NT2/D1 (cell line): ENCODE data around the gene FKBP15.

ENCODE experiments used
- DNase-seq: peaks from one replicate; pipeline ENCODE4 v3.0.0-alpha.2; 2011; ENCODE audit warnings: low read depth, low spot score
- H3K27me3 ChIP-seq: 2 replicates; pipeline ENCODE4 v1.6.0; 2011; ENCODE audit warnings: mild to moderate bottlenecking; ENCODE audit not compliant: insufficient read length, insufficient read depth
- H3K36me3 ChIP-seq: 2 replicates; pipeline ENCODE4 v1.6.1; 2011; ENCODE audit warnings: mild to moderate bottlenecking, low read length, mixed read lengths; ENCODE audit not compliant: insufficient read depth, insufficient read length
- H3K4me1 ChIP-seq: 2 replicates; pipeline ENCODE4 v1.5.1; 2011; ENCODE audit not compliant: insufficient read depth, insufficient read length
- H3K4me3 ChIP-seq: 2 replicates; pipeline ENCODE4 v1.5.1; 2011; ENCODE audit warnings: low read depth; ENCODE audit not compliant: insufficient read length
- H3K9ac ChIP-seq: 2 replicates; pipeline ENCODE4 v1.6.0; 2011; ENCODE audit warnings: low read depth; ENCODE audit not compliant: insufficient read length
- H3K9me3 ChIP-seq: 2 replicates; pipeline ENCODE4 v1.5.1; 2011; ENCODE audit warnings: mild to moderate bottlenecking, low read length; ENCODE audit not compliant: insufficient read depth
- SUZ12 ChIP-seq: IDR thresholded peaks from 2 replicates; pipeline ENCODE4 v1.6.1; 2011; ENCODE audit not compliant: insufficient read length, insufficient read depth; ENCODE audit errors: extremely low read depth
- YY1 ChIP-seq: IDR thresholded peaks from 2 replicates; pipeline ENCODE4 v1.6.1; 2011; ENCODE audit not compliant: insufficient read length, insufficient read depth
- ZNF274 ChIP-seq: IDR thresholded peaks from 2 replicates; pipeline ENCODE4 v1.6.1; 2011; ENCODE audit warnings: mild to moderate bottlenecking, low read depth, low read length

Gene FKBP15

DNA sequence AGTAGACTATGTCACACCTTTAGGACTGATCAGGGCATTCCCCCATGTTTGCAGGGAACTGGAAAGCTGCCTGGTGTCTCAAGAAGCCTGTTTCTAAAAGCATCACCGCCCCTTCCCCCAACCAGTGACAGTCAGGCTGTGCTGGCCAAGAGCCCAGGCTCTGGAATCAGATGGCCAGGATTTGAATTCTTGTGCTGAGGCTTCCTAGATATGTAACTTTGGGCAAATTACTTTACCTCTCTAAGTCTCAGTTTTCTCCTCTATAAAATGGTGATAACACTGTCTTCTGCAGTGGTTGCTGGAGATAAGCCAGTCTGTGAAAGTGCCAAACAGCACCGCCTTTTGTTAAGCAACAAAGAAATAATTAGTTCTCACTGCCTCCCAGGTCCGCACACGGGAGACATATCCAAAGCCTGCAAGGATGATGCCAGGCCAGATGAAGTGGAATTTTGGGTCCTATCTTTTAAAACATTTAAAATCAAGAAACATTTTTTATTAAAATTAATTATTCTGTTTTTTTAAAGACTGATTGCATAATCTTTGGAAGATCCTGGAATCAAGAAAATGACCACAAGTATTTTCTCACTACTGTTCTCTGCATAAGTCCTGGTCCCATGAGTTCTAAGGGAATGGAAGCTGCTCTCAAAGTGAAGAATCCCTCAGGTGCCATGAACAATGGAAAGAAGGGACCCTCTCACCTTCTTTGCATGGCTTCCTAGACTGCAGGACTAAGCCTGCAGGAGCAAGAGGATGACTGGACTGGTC lies 56.4 kb downstream of the FKBP15 start:
- Histone ChIP-seq H3K9ac (no peak overlapping the region), H3K36me3 (peaks cover 87% of the 10 kb centered on the region), H3K9me3 (no peaks in the 10 kb centered on the region), H3K27me3 (no peaks in the 10 kb centered on the region), H3K4me3 (no peak overlapping the region), H3K4me1 (peaks cover 8% of the 10 kb centered on the region)
- DNase-seq, result no peak
- TF ChIP-seq ZNF274, result no peak
- TF ChIP-seq YY1, result no peak
- no peak for TF ChIP-seq SUZ12

DNA sequence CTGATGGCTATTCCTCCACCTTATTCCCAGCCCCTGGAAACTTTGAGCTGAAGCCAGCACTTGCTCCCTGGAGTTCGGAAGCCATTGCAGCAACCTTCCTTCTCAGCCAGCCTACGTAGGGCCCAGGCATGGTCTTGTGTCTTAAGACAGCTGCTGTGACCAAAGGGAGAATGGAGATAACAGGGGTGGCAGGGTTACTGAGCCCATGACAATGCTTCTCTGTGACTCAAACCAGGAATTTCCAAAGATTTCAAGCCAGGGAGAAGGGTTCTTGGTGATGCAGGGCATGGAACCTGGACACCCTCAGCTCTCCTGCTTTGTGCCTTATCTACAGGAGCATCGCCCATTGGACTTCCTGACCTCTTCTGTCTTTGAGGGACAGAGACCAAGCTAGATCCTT lies 58.1 kb downstream of the FKBP15 start:
- no peak for TF ChIP-seq SUZ12
- no peak for TF ChIP-seq ZNF274
- TF ChIP-seq YY1, result no peak
- no peak for DNase-seq
- Histone ChIP-seq H3K4me1 (peaks cover 8% of the 10 kb centered on the region), H3K27me3 (no peaks in the 10 kb centered on the region), H3K4me3 (no peak overlapping the region), H3K9me3 (no peaks in the 10 kb centered on the region), H3K36me3 (peaks cover 82% of the 10 kb centered on the region), H3K9ac (no peak overlapping the region)

GRCh38 chr9:113160571-113160970 lies 60.5 kb downstream of the FKBP15 start:
- Histone ChIP-seq H3K4me3 (no peak overlapping the region), H3K36me3 (peaks cover 62% of the 10 kb centered on the region), H3K9ac (no peak overlapping the region), H3K4me1 (peaks cover 10% of the 10 kb centered on the region), H3K27me3 (no peaks in the 10 kb centered on the region), H3K9me3 (no peaks in the 10 kb centered on the region)
- TF ChIP-seq ZNF274 (no peak), SUZ12 (no peak), YY1 (no peak)
- peak; percentile 74 for DNase-seq

- DNase-seq, result no peak
- Histone ChIP-seq H3K4me3 (no peak overlapping the region), H3K27me3 (no peaks in the 10 kb centered on the region), H3K36me3 (peaks cover 41% of the 10 kb centered on the region), H3K9ac (no peak overlapping the region), H3K4me1 (peaks cover 10% of the 10 kb centered on the region), H3K9me3 (no peaks in the 10 kb centered on the region)
- TF ChIP-seq SUZ12, result no peak
- no peak for TF ChIP-seq ZNF274
- no peak for TF ChIP-seq YY1
Measured at GRCh38 chr9:113158446-113158845, 62.6 kb downstream of the FKBP15 start.

DNA sequence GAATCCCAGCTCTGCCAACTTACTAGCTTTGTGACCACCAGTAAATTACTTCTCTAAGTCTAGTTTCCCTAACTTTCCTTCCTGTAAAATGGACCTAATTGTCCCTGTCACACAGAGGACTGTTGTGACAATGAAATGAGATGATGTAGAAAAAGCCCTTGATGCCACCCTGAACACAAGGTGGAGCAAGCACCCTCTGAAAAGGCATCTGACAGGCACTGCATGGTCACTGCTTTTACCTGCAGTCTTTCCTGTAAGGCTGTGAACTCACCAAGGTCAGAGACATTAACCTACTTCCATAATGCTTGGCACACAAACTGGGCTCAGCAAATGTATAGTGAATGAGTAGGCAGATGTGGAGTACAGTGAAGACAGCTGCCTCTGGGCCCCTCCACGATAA lies 64.2 kb downstream of the FKBP15 start:
- no peak overlapping the region for H3K9ac ChIP-seq
- peaks cover 27% of the 10 kb centered on the region for H3K36me3 ChIP-seq
- TF ChIP-seq ZNF274, result no peak
- TF ChIP-seq SUZ12, result no peak
- TF ChIP-seq YY1, result no peak
- peaks cover 12% of the 10 kb centered on the region for H3K27me3 ChIP-seq
- no peaks in the 10 kb centered on the region for H3K9me3 ChIP-seq
- no peak overlapping the region for H3K4me3 ChIP-seq
- no peak for DNase-seq
- H3K4me1 ChIP-seq, result peaks cover 9% of the 10 kb centered on the region

- H3K9ac ChIP-seq, result no peak overlapping the region
- no peaks in the 10 kb centered on the region for H3K9me3 ChIP-seq
- no peak for DNase-seq
- peaks cover 19% of the 10 kb centered on the region for H3K36me3 ChIP-seq
- peaks cover 19% of the 10 kb centered on the region for H3K27me3 ChIP-seq
- no peak overlapping the region for H3K4me3 ChIP-seq
- peaks cover 2% of the 10 kb centered on the region for H3K4me1 ChIP-seq
- TF ChIP-seq SUZ12 (no peak), YY1 (no peak), ZNF274 (no peak)
Measured at GRCh38 chr9:113155911-113156588, 65.0 kb downstream of the FKBP15 start.

GRCh38 chr9:113154946-113155345 lies 66.1 kb downstream of the FKBP15 start:
- TF ChIP-seq SUZ12 (no peak), ZNF274 (no peak), YY1 (no peak)
- DNase-seq, result no peak
- Histone ChIP-seq H3K27me3 (peaks cover 21% of the 10 kb centered on the region), H3K9me3 (no peaks in the 10 kb centered on the region), H3K9ac (no peak overlapping the region), H3K4me3 (no peak overlapping the region), H3K36me3 (peaks cover 16% of the 10 kb centered on the region), H3K4me1 (peaks cover 2% of the 10 kb centered on the region)
